Vagina (tissue), 2 donors: ENCODE measurements around the gene CHRND. TPM values are rescaled to one million over a fixed set of nuclear protein-coding genes. Genes with fewer than 3 reads are reported as not detected.

Experiments
- DNase-seq, 2 donors: peaks; one replicate each; pipeline ENCODE4 v3.0.0-alpha.2; 2017; ENCODE audit errors: extremely low spot score in 2 of 2
- H3K27ac ChIP-seq: fragments of 200-600 bp; sonication (generic); one replicate; pipeline ENCODE4 v1.5.1; 2019
- H3K27me3 ChIP-seq: fragments of 200-600 bp; sonication (generic); one replicate; pipeline ENCODE4 v1.5.1; 2019
- H3K36me3 ChIP-seq, 2 donors: fragments of 200-600 bp; sonication (generic); one replicate each; pipeline ENCODE4 v1.5.1; 2017 to 2019
- H3K4me1 ChIP-seq: fragments of 200-600 bp; sonication (generic); one replicate; pipeline ENCODE4 v1.5.1; 2019
- H3K4me3 ChIP-seq, 2 donors: fragments of 200-600 bp; sonication (generic); 1 replicate in 1 of 2; 2 replicates in 1 of 2; pipeline ENCODE4 v1.5.1; 2016 to 2019
- H3K9me3 ChIP-seq: fragments of 200-600 bp; sonication (generic); one replicate; pipeline ENCODE4 v1.5.1; 2019
- CTCF ChIP-seq, 3 experiments: fragments of 450-650 bp in 2 of 3; fragments of 200-600 bp in 1 of 3; sonication (generic) in 1 of 3; IDR thresholded peaks; one replicate each; pipeline ENCODE4 v1.5.1; 2017 to 2019; ENCODE audit warnings: antibody characterized with exemption in 3 of 3, mild to moderate bottlenecking in 2 of 3, moderate library complexity in 2 of 3
- POLR2A ChIP-seq, 2 donors: fragments of 450-650 bp; IDR thresholded peaks; one replicate each; pipeline ENCODE4 v1.6.1; 2017; ENCODE audit warnings: antibody characterized with exemption in 2 of 2, mild to moderate bottlenecking in 2 of 2, moderate library complexity in 2 of 2
- POLR2AphosphoS5 ChIP-seq, 2 donors: sonication (generic); formaldehyde crosslinking; IDR thresholded peaks; one replicate each; pipeline ENCODE4 v1.9.0; 2017; ENCODE audit warnings: antibody characterized with exemption in 2 of 2, mild to moderate bottlenecking in 2 of 2, low read depth in 1 of 2; ENCODE audit not compliant: insufficient read depth in 1 of 2
- intact Hi-C: fragments of 100-400 bp; cut with DNase I; formaldehyde crosslinking; loops from one replicate; pipeline ENCODE4 v1.15.1; 2023
- total RNA-seq: library from RNA; depleted of rRNA; stranded (reverse); fragments of >200 nt; gene quantifications from one replicate; pipeline ENCODE4 v1.2.3, GENCODE V29; 2016

CHRND gene
- total RNA-seq, 1 donor from 2014 or later: not detected

GRCh38 chr2:232537499-232537898 is 11.5 kb downstream of the CHRND start:
- no peak for DNase-seq
- peaks cover 2% of the 10 kb centered on the region for H3K9me3 ChIP-seq
- no peaks in the 10 kb centered on the region for H3K36me3 ChIP-seq
- no peak overlapping the region for H3K27ac ChIP-seq
- intact Hi-C loops: no loop called here
- no peak for TF ChIP-seq POLR2A (IDR thresholded peaks at IDR 0.05)
- no peak for TF ChIP-seq CTCF (IDR thresholded peaks at IDR 0.05)
- TF ChIP-seq POLR2AphosphoS5 (IDR thresholded peaks at IDR 0.05; ENCODE audit: insufficient read depth in 1 of 2, low read depth in 1 of 2): no peak
- peaks cover 3% of the 10 kb centered on the region for H3K27me3 ChIP-seq
- H3K4me3 ChIP-seq: no peak overlapping the region
- no peaks in the 10 kb centered on the region for H3K4me1 ChIP-seq

GRCh38 chr2:232538671-232539070 is 12.7 kb downstream of the CHRND start:
- DNase-seq: no peak
- Histone ChIP-seq H3K27me3 (peaks cover 3% of the 10 kb centered on the region), H3K4me1 (no peaks in the 10 kb centered on the region), H3K9me3 (peaks cover 2% of the 10 kb centered on the region), H3K36me3 (no peaks in the 10 kb centered on the region), H3K27ac (no peak overlapping the region), H3K4me3 (no peak overlapping the region)
- TF ChIP-seq CTCF (IDR thresholded peaks at IDR 0.05) (no peak), POLR2AphosphoS5 (IDR thresholded peaks at IDR 0.05; ENCODE audit: insufficient read depth in 1 of 2, low read depth in 1 of 2) (no peak), POLR2A (IDR thresholded peaks at IDR 0.05) (no peak)
- intact Hi-C loops: no loop called here

GRCh38 chr2:232539298-232540231 is 13.6 kb downstream of the CHRND start, which contains the start of gene CHRNG:
Gene CHRNG (plus strand): TSS chr2:232539692. CDS start chr2:232539748, 56 bp downstream.
- Histone ChIP-seq H3K27me3 (peaks cover 3% of the 10 kb centered on the region), H3K4me1 (no peaks in the 10 kb centered on the region), H3K27ac (no peak within 1 kb of the TSS), H3K4me3 (no peak within 1 kb of the TSS), H3K9me3 (peaks cover 2% of the 10 kb centered on the region), H3K36me3 (no peaks in the 10 kb centered on the region)
- intact Hi-C loops: no loop called here
- TF ChIP-seq CTCF (IDR thresholded peaks at IDR 0.05) (no peak), POLR2AphosphoS5 (IDR thresholded peaks at IDR 0.05; ENCODE audit: insufficient read depth in 1 of 2, low read depth in 1 of 2) (no peak), POLR2A (IDR thresholded peaks at IDR 0.05) (no peak)
- no peak for DNase-seq

- TF ChIP-seq POLR2AphosphoS5 (IDR thresholded peaks at IDR 0.05; ENCODE audit: insufficient read depth in 1 of 2, low read depth in 1 of 2): no peak
- TF ChIP-seq CTCF (IDR thresholded peaks at IDR 0.05): no peak
- TF ChIP-seq POLR2A (IDR thresholded peaks at IDR 0.05): no peak
- no peak overlapping the region for H3K4me3 ChIP-seq
- H3K36me3 ChIP-seq: no peaks in the 10 kb centered on the region
- no peaks in the 10 kb centered on the region for H3K4me1 ChIP-seq
- no peak for DNase-seq
- peaks cover 3% of the 10 kb centered on the region for H3K27me3 ChIP-seq
- no peak overlapping the region for H3K27ac ChIP-seq
- intact Hi-C loops: no loop called here
- H3K9me3 ChIP-seq: peaks cover 2% of the 10 kb centered on the region
Measured at GRCh38 chr2:232540441-232541041, 14.6 kb downstream of the CHRND start.
